Upper lobe of left lung (tissue), 6 donors: ENCODE measurements around the gene FKBP8. TPM values are rescaled to one million over a fixed set of nuclear protein-coding genes. Genes with fewer than 3 reads are reported as not detected.

Experiments used
- ATAC-seq, 2 donors: fragments of 200-7000 bp; cut with Tn5 transposase; one replicate each; pipeline ENCODE4 v1.9.1; 2022; ENCODE audit warnings: mild to moderate bottlenecking in 2 of 2, moderate library complexity in 2 of 2; ENCODE audit not compliant: low FRiP score in 2 of 2
- DNase-seq, 2 donors: peaks; one replicate each; pipeline ENCODE4 v3.0.0-alpha.2; 2019 to 2020
- H3K27ac ChIP-seq, 4 donors: fragments of 200-600 bp; sonication (generic); one replicate each; pipeline ENCODE4 v1.5.1; 2016 to 2019
- H3K27me3 ChIP-seq, 4 donors: fragments of 200-600 bp; sonication (generic); one replicate each; pipeline ENCODE4 v1.5.1; 2017 to 2019
- H3K36me3 ChIP-seq, 4 donors: fragments of 200-600 bp; sonication (generic); one replicate each; pipeline ENCODE4 v1.5.1; 2016 to 2019
- H3K4me1 ChIP-seq, 4 donors: fragments of 200-600 bp; sonication (generic); one replicate each; pipeline ENCODE4 v1.5.1; 2018 to 2019
- H3K4me3 ChIP-seq, 4 donors: fragments of 200-600 bp; sonication (generic); one replicate each; pipeline ENCODE4 v1.5.1; 2017 to 2019; ENCODE audit warnings: mild to moderate bottlenecking in 2 of 4, moderate library complexity in 1 of 4
- H3K9me3 ChIP-seq, 4 donors: fragments of 200-600 bp; sonication (generic); one replicate each; pipeline ENCODE4 v1.5.1; 2018 to 2019
- EP300 ChIP-seq, 4 donors: sonication (generic); formaldehyde crosslinking; IDR thresholded peaks; one replicate each; pipeline ENCODE4 v1.5.1; 2017; ENCODE audit warnings: antibody characterized with exemption in 4 of 4, control low read depth in 2 of 4
- POLR2A ChIP-seq, 4 donors: fragments of 450-650 bp; IDR thresholded peaks; one replicate each; pipeline ENCODE4 v1.5.1; 2016 to 2017; ENCODE audit warnings: antibody characterized with exemption in 4 of 4, mild to moderate bottlenecking in 2 of 4
- POLR2AphosphoS5 ChIP-seq, 2 donors: sonication (generic); formaldehyde crosslinking; IDR thresholded peaks; one replicate each; pipeline ENCODE4 v1.5.1; 2017; ENCODE audit warnings: antibody characterized with exemption in 2 of 2
- WGBS, 2 donors: methylation state at CpG; one replicate each; pipeline ENCODE4 v1.1.5; 2017 to 2018; 5-methylcytosine and 5-hydroxymethylcytosine counted together
- total RNA-seq, 6 donors: library from RNA; depleted of rRNA in 4 of 6; stranded (reverse); fragments of >200 nt in 4 of 6; gene quantifications; one replicate each; pipeline versions ENCODE4 v1.1.0 to v1.2.1, GENCODE V29; 2016 to 2021
- TF ChIP-seq, protein P1 (sequence below), 6 experiments: fragments of 450-650 bp in 4 of 6; fragments of 200-600 bp in 2 of 6; sonication (generic) in 2 of 6; IDR thresholded peaks; one replicate each; pipeline ENCODE4 v1.5.1; 2016 to 2019; ENCODE audit warnings: antibody characterized with exemption in 6 of 6
- donor health status: DM: no; HTN: no; CAD: no; lungs with moderate emphysema.
- donor health status: DM: no; HTN: yes; CAD: no; lungs with severe emphysema.

FKBP8 gene
- total RNA-seq, 6 donors from 2014 or later, result 242 to 450 (median 284) TPM

DNA sequence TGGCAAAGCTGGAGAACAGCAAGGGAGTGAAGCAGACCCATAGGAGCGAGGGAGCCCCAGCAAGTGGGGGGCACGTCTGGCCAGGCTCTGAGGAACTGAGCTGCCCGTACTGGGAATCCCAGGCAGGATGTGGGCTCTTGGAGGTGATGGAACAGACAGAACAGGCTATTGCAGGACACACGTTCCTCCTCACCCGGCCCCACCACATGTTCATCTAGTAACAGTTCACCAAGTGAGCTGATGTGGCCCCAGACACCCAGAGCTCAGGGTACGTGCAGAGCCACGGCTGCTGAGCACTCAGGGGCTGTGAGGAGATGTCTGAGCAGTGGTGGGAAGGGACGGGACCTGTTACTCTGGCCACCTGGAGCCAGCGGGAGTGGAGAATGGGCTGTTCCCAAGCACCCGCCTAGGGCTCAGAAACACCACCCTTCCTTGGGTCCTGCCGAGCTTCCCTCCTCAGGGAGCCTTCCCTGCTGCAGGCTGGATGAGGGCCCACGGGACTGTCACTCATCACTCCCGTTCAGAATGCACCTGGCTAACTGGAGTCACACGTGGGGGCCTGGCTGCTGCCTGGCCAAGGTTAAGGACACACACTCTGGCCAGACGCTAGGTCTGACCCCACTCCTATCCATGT lies 39.9 kb downstream of the FKBP8 start:
- Histone ChIP-seq H3K27me3 (no peaks in the 10 kb centered on the region), H3K4me1 (peaks cover 99 to 100% (median 100%) of the 10 kb centered on the region in 4 donors), H3K4me3 (no peak overlapping the region), H3K36me3 (no peaks in the 10 kb centered on the region), H3K9me3 (no peaks in the 10 kb centered on the region), H3K27ac (peak overlapping the region; percentile 60 to 78 (median 70))
- no peak for ATAC-seq
- no peak for DNase-seq
- TF ChIP-seq POLR2A (IDR thresholded peaks at IDR 0.05), result no peak
- TF ChIP-seq, protein P1, sequence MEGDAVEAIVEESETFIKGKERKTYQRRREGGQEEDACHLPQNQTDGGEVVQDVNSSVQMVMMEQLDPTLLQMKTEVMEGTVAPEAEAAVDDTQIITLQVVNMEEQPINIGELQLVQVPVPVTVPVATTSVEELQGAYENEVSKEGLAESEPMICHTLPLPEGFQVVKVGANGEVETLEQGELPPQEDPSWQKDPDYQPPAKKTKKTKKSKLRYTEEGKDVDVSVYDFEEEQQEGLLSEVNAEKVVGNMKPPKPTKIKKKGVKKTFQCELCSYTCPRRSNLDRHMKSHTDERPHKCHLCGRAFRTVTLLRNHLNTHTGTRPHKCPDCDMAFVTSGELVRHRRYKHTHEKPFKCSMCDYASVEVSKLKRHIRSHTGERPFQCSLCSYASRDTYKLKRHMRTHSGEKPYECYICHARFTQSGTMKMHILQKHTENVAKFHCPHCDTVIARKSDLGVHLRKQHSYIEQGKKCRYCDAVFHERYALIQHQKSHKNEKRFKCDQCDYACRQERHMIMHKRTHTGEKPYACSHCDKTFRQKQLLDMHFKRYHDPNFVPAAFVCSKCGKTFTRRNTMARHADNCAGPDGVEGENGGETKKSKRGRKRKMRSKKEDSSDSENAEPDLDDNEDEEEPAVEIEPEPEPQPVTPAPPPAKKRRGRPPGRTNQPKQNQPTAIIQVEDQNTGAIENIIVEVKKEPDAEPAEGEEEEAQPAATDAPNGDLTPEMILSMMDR (IDR thresholded peaks at IDR 0.05), result no peak
- TF ChIP-seq EP300 (IDR thresholded peaks at IDR 0.05), result no peak
- no peak for TF ChIP-seq POLR2AphosphoS5 (IDR thresholded peaks at IDR 0.05)
- WGBS, 2 donors, result 71 to 76% methylated on average over 7 to 12 of the region's 15 CpGs

DNA sequence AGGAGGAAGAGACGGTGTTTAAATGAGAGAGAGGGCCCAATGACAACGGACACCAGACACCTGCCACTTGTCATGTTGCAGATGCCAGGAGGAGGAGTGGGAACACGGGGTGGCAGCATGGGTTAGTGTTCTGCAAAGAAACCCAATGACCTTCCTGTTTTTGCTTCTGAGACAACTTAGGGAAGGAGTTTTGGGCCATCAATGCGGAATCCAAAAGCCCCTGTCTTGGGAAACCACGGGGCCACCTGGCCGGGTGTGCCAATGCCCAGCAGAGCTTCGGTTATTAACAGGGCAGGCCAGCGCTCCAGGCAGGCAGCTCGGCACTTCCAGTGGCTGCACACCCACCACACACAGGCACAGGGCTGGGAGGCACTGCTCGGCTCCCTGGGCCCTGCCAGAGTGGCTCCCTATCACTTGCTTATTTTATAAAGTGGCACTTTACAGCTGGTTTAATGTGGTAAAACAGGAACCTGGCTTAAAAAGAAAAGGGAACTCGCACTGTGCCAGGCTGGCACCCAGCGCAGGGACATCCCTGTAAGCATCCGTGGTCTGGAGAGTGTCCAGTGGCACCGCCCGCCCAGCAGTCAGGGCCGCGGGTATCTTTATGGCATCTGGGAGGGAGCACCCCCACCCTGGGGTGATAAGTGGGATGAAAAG lies 40.6 kb downstream of the FKBP8 start:
- H3K27me3 ChIP-seq, result no peaks in the 10 kb centered on the region
- WGBS, 2 donors, result 43 to 53% methylated on average over 14 to 17 of the region's 17 CpGs
- H3K36me3 ChIP-seq, result no peaks in the 10 kb centered on the region
- peaks cover 95 to 100% (median 99%) of the 10 kb centered on the region in 4 donors for H3K4me1 ChIP-seq
- H3K4me3 ChIP-seq, result peak overlapping the region in 1 of 4 donors; percentile 2
- DNase-seq (peak; percentile 54 to 73), ATAC-seq (peak; percentile 49 to 60)
- H3K9me3 ChIP-seq, result no peaks in the 10 kb centered on the region
- TF ChIP-seq POLR2A (IDR thresholded peaks at IDR 0.05) (no peak), EP300 (IDR thresholded peaks at IDR 0.05) (no peak), POLR2AphosphoS5 (IDR thresholded peaks at IDR 0.05) (no peak)
- TF ChIP-seq, protein P1 (IDR thresholded peaks at IDR 0.05), result no peak
- H3K27ac ChIP-seq, result peak overlapping the region; percentile 60 to 78 (median 70)

DNA sequence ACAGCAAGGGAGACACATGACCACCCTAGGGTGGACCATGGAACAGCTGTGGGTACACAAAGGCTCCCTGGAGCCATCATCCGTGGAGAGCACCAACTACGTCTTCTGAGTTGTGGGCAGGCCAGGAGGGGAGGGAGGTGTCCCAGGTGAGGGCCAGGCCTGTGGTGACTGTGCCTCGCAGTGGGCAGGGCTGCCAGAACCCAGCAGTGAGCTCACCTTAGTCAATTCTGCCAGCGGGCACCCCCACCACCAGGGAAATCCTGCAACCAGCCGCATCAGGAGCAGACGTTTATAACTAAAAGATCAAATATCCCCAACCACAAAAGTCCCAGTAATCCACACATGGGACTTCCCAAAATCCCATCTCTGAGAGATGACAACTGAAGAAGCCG lies 41.1 kb downstream of the FKBP8 start:
- peaks cover 90 to 100% (median 96%) of the 10 kb centered on the region in 4 donors for H3K4me1 ChIP-seq
- no peaks in the 10 kb centered on the region for H3K36me3 ChIP-seq
- TF ChIP-seq POLR2A (IDR thresholded peaks at IDR 0.05) (no peak), EP300 (IDR thresholded peaks at IDR 0.05) (no peak), POLR2AphosphoS5 (IDR thresholded peaks at IDR 0.05) (no peak)
- TF ChIP-seq, protein P1 (IDR thresholded peaks at IDR 0.05), result no peak
- no peak overlapping the region for H3K4me3 ChIP-seq
- H3K27me3 ChIP-seq, result no peaks in the 10 kb centered on the region
- ATAC-seq (no peak), DNase-seq (no peak)
- H3K9me3 ChIP-seq, result no peaks in the 10 kb centered on the region
- 57 to 73% methylated on average over 5 to 7 of the region's 7 CpGs for WGBS, 2 donors
- peak overlapping the region; percentile 60 to 78 (median 70) for H3K27ac ChIP-seq

DNA sequence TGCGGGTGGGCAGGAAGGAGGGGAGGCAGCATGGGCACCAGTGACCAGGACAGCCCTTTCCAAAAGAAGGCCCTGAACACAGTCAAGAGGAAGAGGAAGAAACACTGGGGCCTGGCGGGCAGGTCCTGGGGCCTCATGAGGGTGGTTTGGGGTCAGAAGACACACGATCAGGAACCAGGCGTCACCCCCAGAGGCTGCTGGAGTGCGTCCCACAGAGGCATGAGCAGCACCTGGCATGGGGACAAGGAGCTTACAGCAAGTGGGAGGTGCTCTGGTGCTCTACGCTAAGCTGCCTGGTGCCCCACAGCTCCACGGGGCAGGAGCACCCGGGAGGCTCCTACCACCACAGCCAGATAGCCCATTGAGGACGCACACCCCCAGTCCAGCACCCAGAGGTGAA lies 41.5 kb downstream of the FKBP8 start:
- 38 to 43% methylated on average over 3 to 9 of the region's 9 CpGs for WGBS, 2 donors
- no peaks in the 10 kb centered on the region for H3K27me3 ChIP-seq
- no peaks in the 10 kb centered on the region for H3K9me3 ChIP-seq
- H3K36me3 ChIP-seq, result no peaks in the 10 kb centered on the region
- no peak for TF ChIP-seq POLR2A (IDR thresholded peaks at IDR 0.05)
- TF ChIP-seq EP300 (IDR thresholded peaks at IDR 0.05), result no peak
- TF ChIP-seq, protein P1 (IDR thresholded peaks at IDR 0.05), result no peak
- TF ChIP-seq POLR2AphosphoS5 (IDR thresholded peaks at IDR 0.05), result no peak
- peak in 1 of 2 donors; percentile 50 for DNase-seq
- no peak overlapping the region for H3K4me3 ChIP-seq
- peak overlapping the region; percentile 60 to 78 (median 70) for H3K27ac ChIP-seq
- H3K4me1 ChIP-seq, result peaks cover 90 to 100% (median 96%) of the 10 kb centered on the region in 4 donors
- ATAC-seq, result peak; percentile 4 to 20
